PC-9 (cell line): ENCODE measurements around the gene RABGGTA. TPM values are rescaled to one million over a fixed set of nuclear protein-coding genes. Genes with fewer than 3 reads are reported as not detected.

ENCODE experiments used
- BruUV-seq: library from RNA; stranded (reverse); fragments of 400-500 nt; replicated peaks from 2 replicates; lab custom pipeline; 2021; lab: Mats Ljungman, UMichigan
- CTCF ChIA-PET: fragments of 300-600 bp; sonication (Branson Sonifier 250); formaldehyde crosslinking; loops from one replicate; lab custom pipeline; 2022; ENCODE audit warnings: antibody characterized with exemption; lab: Charles Lee
- POLR2A ChIA-PET: fragments of 300-600 bp; sonication (Branson Sonifier 250); formaldehyde crosslinking; loops from one replicate; lab custom pipeline; 2022; ENCODE audit warnings: antibody characterized with exemption; ENCODE audit not compliant: unreplicated experiment; lab: Charles Lee
- DNase-seq, 2 experiments: peaks; one replicate each; pipeline versions ENCODE4 v3.0.0 to v3.0.0-alpha.2; 2015 to 2022; ENCODE audit warnings: mixed read lengths in 1 of 2
- H2AFZ ChIP-seq: fragments of 200-600 bp; sonication (generic); 2 replicates; pipeline ENCODE4 v1.8.1; 2017; ENCODE audit warnings: antibody characterized with exemption
- H3F3A ChIP-seq: fragments of 200-600 bp; sonication (generic); 2 replicates; pipeline ENCODE4 v1.8.1; 2017; ENCODE audit warnings: antibody characterized with exemption, mild to moderate bottlenecking, low read depth; ENCODE audit not compliant: insufficient read depth
- H3K27ac ChIP-seq: fragments of 200-600 bp; sonication (generic); 2 replicates; pipeline ENCODE4 v1.6.1; 2016; ENCODE audit warnings: mixed run types
- H3K27me3 ChIP-seq: fragments of 200-600 bp; sonication (generic); 2 replicates; pipeline ENCODE4 v1.6.1; 2016; ENCODE audit warnings: low read depth, mixed run types; ENCODE audit not compliant: insufficient read depth
- H3K36me3 ChIP-seq: fragments of 200-600 bp; sonication (generic); 2 replicates; pipeline ENCODE4 v1.6.1; 2016; ENCODE audit warnings: low read depth, mixed run types
- H3K4me1 ChIP-seq: fragments of 200-600 bp; sonication (generic); replicated peaks from 2 replicates; pipeline ENCODE4 v1.6.1; 2016; ENCODE audit warnings: mixed run types; ENCODE audit not compliant: insufficient read depth
- H3K4me2 ChIP-seq: fragments of 200-600 bp; sonication (generic); 2 replicates; pipeline ENCODE4 v1.6.1; 2017; ENCODE audit warnings: mixed run types
- H3K4me3 ChIP-seq: fragments of 200-600 bp; sonication (generic); 2 replicates; pipeline ENCODE4 v1.6.1; 2016; ENCODE audit warnings: mixed run types
- H3K79me2 ChIP-seq: fragments of 200-600 bp; sonication (generic); 2 replicates; pipeline ENCODE4 v1.6.1; 2017; ENCODE audit warnings: low read depth, mixed run types
- H3K9me2 ChIP-seq: fragments of 200-600 bp; sonication (generic); 2 replicates; pipeline ENCODE4 v1.8.1; 2017; ENCODE audit warnings: mild to moderate bottlenecking; ENCODE audit not compliant: insufficient read depth
- H3K9me3 ChIP-seq: fragments of 200-600 bp; sonication (generic); 2 replicates; pipeline ENCODE4 v1.8.1; 2016; ENCODE audit warnings: low read depth; ENCODE audit not compliant: insufficient read depth
- H4K20me1 ChIP-seq: fragments of 200-600 bp; sonication (generic); 2 replicates; pipeline ENCODE4 v1.8.1; 2017; ENCODE audit not compliant: insufficient read depth
- EZH2 ChIP-seq: fragments of 200-600 bp; sonication (generic); IDR thresholded peaks from 2 replicates; pipeline ENCODE4 v1.8.0; 2017; ENCODE audit warnings: antibody characterized with exemption, low read depth
- intact Hi-C: fragments of 100-400 bp; cut with micrococcal nuclease; formaldehyde crosslinking; loops from one replicate; pipeline ENCODE4 v1.10.0; 2022; ENCODE audit not compliant: unreplicated experiment
- total RNA-seq: library from RNA; stranded (reverse); gene quantifications from 2 replicates; pipeline ENCODE4 v1.2.3, GENCODE V29; 2021
- TF ChIP-seq, protein P1 (sequence below): fragments of 200-600 bp; sonication (generic); conservative IDR thresholded peaks from 2 replicates; pipeline ENCODE4 v1.6.1; 2017; ENCODE audit warnings: mixed run types, antibody characterized with exemption, mild to moderate bottlenecking, moderate library complexity

RABGGTA gene
- total RNA-seq, 1 experiment from 2014 or later: 25.2 TPM

DNA sequence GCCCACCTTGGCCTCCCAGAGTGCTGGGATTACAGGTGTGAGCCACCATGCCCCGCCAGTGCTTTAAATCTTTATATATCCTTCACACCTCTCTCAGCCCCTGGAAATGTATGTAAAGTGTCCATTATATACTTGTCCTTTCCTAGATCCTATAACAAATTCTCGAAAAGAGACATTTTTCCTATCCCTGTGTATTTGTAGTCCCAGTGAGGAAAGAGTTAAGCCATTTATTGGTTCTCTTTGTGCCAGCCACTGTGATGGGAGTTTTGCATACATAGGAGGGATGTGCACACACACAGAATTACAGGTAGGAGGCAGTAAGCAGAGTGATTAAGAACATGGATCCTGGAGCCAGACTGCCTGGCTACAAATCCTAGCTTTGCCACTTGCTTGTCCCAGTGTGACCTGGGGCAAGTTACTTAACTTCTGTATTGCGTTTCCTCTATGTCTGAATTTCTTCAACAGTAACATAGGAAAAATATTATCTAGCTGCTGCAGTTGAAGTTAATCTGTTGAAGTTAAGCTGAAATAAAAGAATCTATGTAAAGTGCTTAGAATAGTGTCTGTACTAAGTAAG, 2.1 kb upstream of the RABGGTA start:
- H3K79me2 ChIP-seq: no peaks in the 10 kb centered on the region
- H4K20me1 ChIP-seq: no peaks in the 10 kb centered on the region
- peak overlapping the region; percentile 75 for H3K27ac ChIP-seq
- H3K9me3 ChIP-seq: no peaks in the 10 kb centered on the region
- ChIA-PET POLR2A (no interaction called here), CTCF (interaction anchor here (0.8 to 1.0 kb wide), 2 partner anchors 10 to 31 kb away, joined by 3 to 4 read pairs; partner anchors contain the start of genes TGM1 and TINF2)
- no peak overlapping the region for H2AFZ ChIP-seq
- no peak for TF ChIP-seq EZH2
- TF ChIP-seq, protein P1, sequence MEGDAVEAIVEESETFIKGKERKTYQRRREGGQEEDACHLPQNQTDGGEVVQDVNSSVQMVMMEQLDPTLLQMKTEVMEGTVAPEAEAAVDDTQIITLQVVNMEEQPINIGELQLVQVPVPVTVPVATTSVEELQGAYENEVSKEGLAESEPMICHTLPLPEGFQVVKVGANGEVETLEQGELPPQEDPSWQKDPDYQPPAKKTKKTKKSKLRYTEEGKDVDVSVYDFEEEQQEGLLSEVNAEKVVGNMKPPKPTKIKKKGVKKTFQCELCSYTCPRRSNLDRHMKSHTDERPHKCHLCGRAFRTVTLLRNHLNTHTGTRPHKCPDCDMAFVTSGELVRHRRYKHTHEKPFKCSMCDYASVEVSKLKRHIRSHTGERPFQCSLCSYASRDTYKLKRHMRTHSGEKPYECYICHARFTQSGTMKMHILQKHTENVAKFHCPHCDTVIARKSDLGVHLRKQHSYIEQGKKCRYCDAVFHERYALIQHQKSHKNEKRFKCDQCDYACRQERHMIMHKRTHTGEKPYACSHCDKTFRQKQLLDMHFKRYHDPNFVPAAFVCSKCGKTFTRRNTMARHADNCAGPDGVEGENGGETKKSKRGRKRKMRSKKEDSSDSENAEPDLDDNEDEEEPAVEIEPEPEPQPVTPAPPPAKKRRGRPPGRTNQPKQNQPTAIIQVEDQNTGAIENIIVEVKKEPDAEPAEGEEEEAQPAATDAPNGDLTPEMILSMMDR: no peak
- H3K9me2 ChIP-seq: no peaks in the 10 kb centered on the region
- peaks cover 20% of the 10 kb centered on the region for H3K4me1 ChIP-seq
- peaks cover 19% of the 10 kb centered on the region for H3F3A ChIP-seq
- DNase-seq: no peak
- H3K4me3 ChIP-seq: no peak overlapping the region
- intact Hi-C loops: no loop called here
- H3K4me2 ChIP-seq: peak overlapping the region; percentile 55
- H3K36me3 ChIP-seq: no peaks in the 10 kb centered on the region
- no peaks in the 10 kb centered on the region for H3K27me3 ChIP-seq
- BruUV-seq: no TSS peak

DNA sequence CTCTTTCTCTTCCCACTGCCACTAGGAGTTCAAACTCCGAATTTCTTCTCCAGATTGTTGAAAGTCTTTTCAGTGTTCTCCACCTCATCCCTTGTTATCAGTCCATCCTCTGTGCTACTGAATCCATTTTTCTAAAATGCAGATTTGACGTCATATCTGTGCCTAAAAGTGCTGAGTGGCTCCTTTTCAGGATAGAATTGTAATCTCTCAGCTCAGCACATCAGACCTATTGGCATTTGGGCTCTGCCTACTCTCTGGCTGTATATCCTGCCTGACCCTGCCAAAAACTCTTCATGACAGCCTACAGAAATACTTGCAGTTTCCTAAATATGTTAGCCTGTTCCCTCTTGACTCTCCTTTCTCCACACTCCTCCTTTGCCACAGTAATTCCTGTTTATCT, 1.1 kb upstream of the RABGGTA start:
- H4K20me1 ChIP-seq: no peaks in the 10 kb centered on the region
- 0 out of 2 replicates have a peak overlapping the region, but pooled peaks have one; percentile 84 for H3K4me2 ChIP-seq
- H3K27me3 ChIP-seq: no peaks in the 10 kb centered on the region
- H3K4me1 ChIP-seq: peaks cover 20% of the 10 kb centered on the region
- no TSS peak for BruUV-seq
- peaks cover 19% of the 10 kb centered on the region for H3F3A ChIP-seq
- no peak overlapping the region for H2AFZ ChIP-seq
- no peaks in the 10 kb centered on the region for H3K9me3 ChIP-seq
- no peak for DNase-seq
- peak overlapping the region; percentile 91; the same call in 1 of the 2 replicates for H3K4me3 ChIP-seq
- intact Hi-C loops: no loop called here
- H3K27ac ChIP-seq: no peak overlapping the region
- ChIA-PET CTCF (no interaction called here), POLR2A (no interaction called here)
- H3K36me3 ChIP-seq: no peaks in the 10 kb centered on the region
- H3K9me2 ChIP-seq: no peaks in the 10 kb centered on the region
- TF ChIP-seq EZH2: no peak
- TF ChIP-seq, protein P1: no peak
- no peaks in the 10 kb centered on the region for H3K79me2 ChIP-seq

DNA sequence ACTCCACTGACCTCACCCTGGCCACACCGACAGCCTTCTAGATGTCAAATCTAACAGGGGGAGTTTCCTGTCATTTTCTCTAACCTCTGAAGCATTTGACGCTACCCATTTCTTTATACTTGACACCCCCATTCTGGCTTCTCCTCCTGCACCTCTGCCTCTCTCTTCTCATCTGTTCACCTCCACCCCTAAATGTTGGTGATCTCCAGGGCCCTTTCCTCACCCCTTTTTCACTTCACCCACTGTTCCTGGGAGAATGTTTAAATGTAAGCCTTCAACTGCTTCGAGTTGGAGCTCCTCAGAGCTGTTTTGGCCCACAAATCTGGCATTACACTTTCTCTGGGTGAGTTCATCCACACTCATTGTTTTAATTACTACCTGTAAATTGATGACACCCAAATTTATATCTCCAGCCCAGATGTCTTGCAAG, 452 bp upstream of the RABGGTA start:
- H3F3A ChIP-seq: peaks cover 19% of the 10 kb centered on the region
- H3K27ac ChIP-seq: no peak overlapping the region
- no peaks in the 10 kb centered on the region for H4K20me1 ChIP-seq
- H3K36me3 ChIP-seq: no peaks in the 10 kb centered on the region
- H3K79me2 ChIP-seq: no peaks in the 10 kb centered on the region
- no peaks in the 10 kb centered on the region for H3K9me2 ChIP-seq
- H3K4me3 ChIP-seq: peak overlapping the region; percentile 91
- TF ChIP-seq EZH2: no peak
- TF ChIP-seq, protein P1: no peak
- no peak for DNase-seq
- peak overlapping the region; percentile 84 for H3K4me2 ChIP-seq
- POLR2A ChIA-PET: interaction anchor here (0.8 kb wide), 1 partner anchor 59 kb away, joined by 4 read pairs; the partner anchor contains the start of gene CHMP4A
- H3K27me3 ChIP-seq: no peaks in the 10 kb centered on the region
- peaks cover 20% of the 10 kb centered on the region for H3K4me1 ChIP-seq
- intact Hi-C loops: no loop called here
- H2AFZ ChIP-seq: peak overlapping the region; percentile 91; the same call in 1 of the 2 replicates
- no peaks in the 10 kb centered on the region for H3K9me3 ChIP-seq
- TSS peak; percentile 46 for BruUV-seq
- CTCF ChIA-PET: no interaction called here
